ENCODE data around the gene ROCK2.
"Not testable (repeated sequence)": the region's sequence is repeated elsewhere in the genome, so short reads cannot be mapped to it uniquely, and the experiment has no call there.

ROCK2 gene

DNA sequence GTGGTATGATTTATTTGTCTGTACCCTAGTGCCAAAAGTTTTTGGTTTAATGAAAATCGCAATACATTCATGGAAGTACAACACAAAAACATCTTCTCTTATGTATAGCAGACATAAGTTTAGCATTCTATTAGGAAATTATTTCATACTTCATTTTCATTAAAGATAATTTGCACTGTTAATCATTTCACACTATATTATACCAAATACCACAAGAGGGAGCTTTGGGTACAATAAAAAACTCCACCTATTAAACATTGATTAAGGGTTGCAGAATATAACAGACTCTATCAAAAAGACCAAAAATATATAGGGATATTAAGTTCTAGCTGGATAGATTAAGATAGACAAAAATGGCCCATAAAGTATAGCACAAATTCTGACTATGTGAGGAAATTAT lies 110.1 kb downstream of the ROCK2 start:
- H3K4me3 ChIP-seq (ENCODE audit: low read length): no peak overlapping the region
- TF ChIP-seq, protein P1, sequence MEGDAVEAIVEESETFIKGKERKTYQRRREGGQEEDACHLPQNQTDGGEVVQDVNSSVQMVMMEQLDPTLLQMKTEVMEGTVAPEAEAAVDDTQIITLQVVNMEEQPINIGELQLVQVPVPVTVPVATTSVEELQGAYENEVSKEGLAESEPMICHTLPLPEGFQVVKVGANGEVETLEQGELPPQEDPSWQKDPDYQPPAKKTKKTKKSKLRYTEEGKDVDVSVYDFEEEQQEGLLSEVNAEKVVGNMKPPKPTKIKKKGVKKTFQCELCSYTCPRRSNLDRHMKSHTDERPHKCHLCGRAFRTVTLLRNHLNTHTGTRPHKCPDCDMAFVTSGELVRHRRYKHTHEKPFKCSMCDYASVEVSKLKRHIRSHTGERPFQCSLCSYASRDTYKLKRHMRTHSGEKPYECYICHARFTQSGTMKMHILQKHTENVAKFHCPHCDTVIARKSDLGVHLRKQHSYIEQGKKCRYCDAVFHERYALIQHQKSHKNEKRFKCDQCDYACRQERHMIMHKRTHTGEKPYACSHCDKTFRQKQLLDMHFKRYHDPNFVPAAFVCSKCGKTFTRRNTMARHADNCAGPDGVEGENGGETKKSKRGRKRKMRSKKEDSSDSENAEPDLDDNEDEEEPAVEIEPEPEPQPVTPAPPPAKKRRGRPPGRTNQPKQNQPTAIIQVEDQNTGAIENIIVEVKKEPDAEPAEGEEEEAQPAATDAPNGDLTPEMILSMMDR (conservative IDR thresholded peaks at IDR 0.05; ENCODE audit: low read depth, low read length): peak; percentile 28
- DNase-seq (ENCODE audit: low read depth): no peak

DNA sequence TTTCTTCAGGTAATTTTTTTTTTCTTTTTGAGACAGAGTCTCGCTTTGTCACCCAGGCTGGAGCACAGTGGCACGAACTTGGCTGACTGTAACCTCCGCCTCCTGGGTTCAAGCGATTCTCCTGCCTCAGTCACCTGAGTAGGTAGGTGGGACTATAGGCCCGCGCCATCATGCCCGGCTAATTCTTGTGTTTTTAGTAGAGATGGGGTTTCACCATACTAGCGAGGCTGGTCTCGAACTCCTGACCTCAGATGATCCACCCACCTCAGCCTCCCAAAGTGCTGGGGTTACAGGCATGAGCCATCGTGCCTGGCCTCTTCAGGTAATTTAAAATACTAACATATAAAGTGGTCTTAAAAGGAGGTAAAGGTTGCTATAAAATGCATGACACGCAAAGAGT lies 113.2 kb downstream of the ROCK2 start:
- H3K4me3 ChIP-seq (ENCODE audit: low read length); DNase-seq (ENCODE audit: low read depth): not testable (repeated sequence)

DNA sequence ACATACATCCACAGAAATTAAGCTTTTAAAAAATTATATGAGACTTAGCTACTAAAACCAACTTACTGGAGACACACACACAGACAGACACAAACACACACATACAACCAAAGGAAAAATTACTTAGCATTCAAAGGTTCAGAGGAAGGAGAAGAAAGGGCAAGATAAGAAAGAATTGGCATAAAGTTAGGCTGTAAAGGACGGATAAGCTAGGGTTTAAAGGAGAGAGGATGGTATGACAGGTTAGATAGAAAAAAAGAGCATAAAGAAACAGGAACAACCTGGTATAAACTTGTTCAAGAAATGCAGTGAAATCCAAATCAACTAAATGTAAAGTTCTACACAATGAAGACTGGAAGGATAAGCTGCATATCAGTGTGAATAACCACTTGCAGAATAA lies 115.7 kb downstream of the ROCK2 start:
- TF ChIP-seq, protein P1 (conservative IDR thresholded peaks at IDR 0.05; ENCODE audit: low read depth, low read length): no peak
- H3K4me3 ChIP-seq (ENCODE audit: low read length): no peak overlapping the region
- DNase-seq (ENCODE audit: low read depth): no peak

DNA sequence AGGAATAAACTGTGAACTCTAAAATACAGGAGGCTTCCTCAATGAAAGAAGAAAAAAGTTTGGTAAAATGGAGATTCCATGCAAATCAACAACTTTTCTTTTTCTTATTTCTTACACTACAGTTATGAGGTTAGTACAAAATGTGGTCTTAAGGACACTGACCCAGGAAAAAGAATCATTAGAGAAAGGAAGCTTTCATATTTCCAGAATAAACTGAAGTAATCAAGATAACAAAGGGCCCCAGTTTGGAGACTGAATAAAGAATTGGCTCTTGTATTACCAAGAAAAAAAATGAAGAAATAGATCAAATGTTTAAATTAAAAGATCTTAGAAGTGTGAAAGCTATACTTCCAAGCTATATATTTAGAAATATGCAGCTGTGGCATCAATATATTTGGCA lies 116.8 kb downstream of the ROCK2 start:
- TF ChIP-seq, protein P1 (conservative IDR thresholded peaks at IDR 0.05; ENCODE audit: low read depth, low read length): no peak
- no peak overlapping the region for H3K4me3 ChIP-seq (ENCODE audit: low read length)
- DNase-seq (ENCODE audit: low read depth): no peak

DNA sequence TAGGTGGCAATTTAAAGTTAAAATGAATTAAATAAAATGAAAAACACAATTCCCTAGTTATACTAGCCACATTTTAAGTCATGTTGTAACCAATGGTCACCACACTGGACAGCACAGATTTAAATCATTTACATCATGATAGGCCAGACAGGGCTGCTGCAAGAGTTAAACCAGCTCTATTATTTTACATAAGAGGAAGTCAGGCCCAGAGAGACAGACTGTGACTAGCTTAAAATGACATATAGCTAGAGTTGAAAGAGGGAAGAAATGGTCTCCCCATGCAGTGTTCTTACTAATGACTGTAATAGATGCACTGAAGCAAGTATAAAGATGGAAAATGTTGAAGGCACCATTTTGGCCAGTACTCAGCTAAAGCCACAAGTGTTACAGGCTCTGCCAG lies 119.5 kb downstream of the ROCK2 start:
- TF ChIP-seq, protein P1 (conservative IDR thresholded peaks at IDR 0.05; ENCODE audit: low read depth, low read length): no peak
- H3K4me3 ChIP-seq (ENCODE audit: low read length): no peak overlapping the region
- no peak for DNase-seq (ENCODE audit: low read depth)

DNA sequence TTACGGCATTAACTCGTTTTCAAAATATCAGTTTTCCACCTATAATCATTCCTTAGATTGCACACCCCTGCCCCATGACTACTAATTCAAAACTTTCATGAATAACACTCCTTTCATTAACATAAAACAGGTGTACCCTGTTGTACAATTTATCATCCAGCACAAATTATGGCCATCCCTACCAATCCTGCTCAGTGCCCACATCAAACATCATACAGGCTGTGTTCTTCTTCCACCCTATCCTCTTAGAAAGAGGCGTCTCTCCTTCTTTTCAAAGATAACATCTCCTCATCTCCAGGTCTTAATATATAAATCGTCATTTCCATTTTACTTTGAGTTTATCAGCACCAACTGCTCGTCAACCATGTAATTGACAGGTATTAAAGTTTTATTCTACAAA lies 121.6 kb downstream of the ROCK2 start:
- TF ChIP-seq, protein P1 (conservative IDR thresholded peaks at IDR 0.05; ENCODE audit: low read depth, low read length): no peak
- no peak for DNase-seq (ENCODE audit: low read depth)
- no peak overlapping the region for H3K4me3 ChIP-seq (ENCODE audit: low read length)

DNA sequence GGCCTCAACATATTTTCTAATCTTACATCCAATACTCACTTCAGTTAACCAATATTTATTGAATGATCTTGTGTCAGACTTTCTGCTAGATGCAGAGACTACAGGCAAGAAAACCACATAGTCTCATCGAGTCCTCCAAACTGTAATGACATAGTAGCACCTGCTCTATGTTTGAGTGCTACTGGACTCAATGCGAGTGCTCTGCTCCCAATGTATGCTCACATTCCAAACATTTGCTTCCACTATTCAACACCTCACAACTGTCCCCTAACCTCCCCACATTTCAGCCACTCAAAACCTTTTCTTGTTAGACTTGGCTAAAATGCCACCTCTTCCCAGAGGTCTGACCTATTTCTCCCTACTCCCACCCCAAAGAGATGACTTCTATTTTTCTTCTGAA lies 124.0 kb downstream of the ROCK2 start:
- H3K4me3 ChIP-seq (ENCODE audit: low read length): no peak overlapping the region
- TF ChIP-seq, protein P1 (conservative IDR thresholded peaks at IDR 0.05; ENCODE audit: low read depth, low read length): no peak
- no peak for DNase-seq (ENCODE audit: low read depth)

DNA sequence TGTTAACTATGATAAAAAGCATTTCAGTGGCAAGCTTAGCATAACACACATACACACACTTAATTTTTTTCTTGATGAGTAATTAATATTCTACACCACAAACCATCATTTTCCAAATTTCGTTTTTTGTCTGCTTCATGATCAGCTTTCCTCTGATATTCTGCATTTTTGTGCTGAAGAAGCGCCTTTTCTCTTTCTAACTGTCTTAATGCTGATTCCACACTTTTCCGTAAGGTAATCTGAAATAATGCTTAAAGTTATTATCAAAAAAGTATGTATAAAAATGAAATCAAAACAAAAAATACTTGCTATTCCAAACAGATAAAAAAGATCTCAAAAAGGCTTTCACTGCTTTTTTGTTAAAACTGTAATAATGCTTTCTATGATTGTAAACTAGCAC lies 129.0 kb downstream of the ROCK2 start:
- TF ChIP-seq, protein P1 (conservative IDR thresholded peaks at IDR 0.05; ENCODE audit: low read depth, low read length): no peak
- DNase-seq (ENCODE audit: low read depth): no peak
- no peak overlapping the region for H3K4me3 ChIP-seq (ENCODE audit: low read length)
